CD4-positive, alpha-beta T cell (primary cell): ENCODE data around the gene BRINP2. TPM values are rescaled to one million over a fixed set of nuclear protein-coding genes. Genes with fewer than 3 reads are reported as not detected.

Experiments
- ATAC-seq: fragments of 200-7000 bp; cut with Tn5 transposase; one replicate; pipeline ENCODE4 v1.10.0; 2022; ENCODE audit warnings: mild to moderate bottlenecking; ENCODE audit not compliant: poor library complexity
- CTCF ChIA-PET: fragments of 350-600 bp; sonication (Branson Sonifier 250); formaldehyde crosslinking; loops from one replicate; lab custom pipeline; 2021; ENCODE audit warnings: antibody characterized with exemption, inconsistent platforms; lab: Charles Lee
- POLR2A ChIA-PET: fragments of 350-600 bp; sonication (Branson Sonifier 250); formaldehyde crosslinking; loops from one replicate; lab custom pipeline; 2021; ENCODE audit warnings: antibody characterized with exemption, inconsistent platforms; lab: Charles Lee
- DNase-seq, 14 experiments: peaks; one replicate each; pipeline ENCODE4 v3.0.0-alpha.2; 2013 to 2020; ENCODE audit warnings: mixed read lengths in 2 of 14
- H3K27ac ChIP-seq, 2 donors: one replicate each; pipeline versions ENCODE4 v1.5.1 to v1.7.0; 2013; ENCODE audit warnings: low read length in 2 of 2, low read depth in 1 of 2, mild to moderate bottlenecking in 1 of 2
- H3K27me3 ChIP-seq, 2 experiments: 1 replicate in 1 of 2; 2 replicates in 1 of 2; pipeline versions ENCODE4 v1.6.1 to v1.7.0; 2013; ENCODE audit warnings: low read length in 2 of 2, control low read depth in 1 of 2, mild to moderate bottlenecking in 1 of 2, moderate library complexity in 1 of 2; ENCODE audit not compliant: insufficient read depth in 2 of 2, control insufficient read depth in 1 of 2
- H3K36me3 ChIP-seq: one replicate; pipeline ENCODE4 v1.6.1; 2013; ENCODE audit warnings: low read length, control low read depth; ENCODE audit not compliant: insufficient read depth
- H3K4me1 ChIP-seq: one replicate; pipeline ENCODE4 v1.6.1; 2013; ENCODE audit warnings: low read length, control low read depth; ENCODE audit not compliant: insufficient read depth
- H3K4me3 ChIP-seq: one replicate; pipeline ENCODE4 v1.5.1; 2013; ENCODE audit warnings: mild to moderate bottlenecking, low read length, moderate library complexity
- H3K9me3 ChIP-seq, 2 experiments: 1 replicate in 1 of 2; 2 replicates in 1 of 2; pipeline versions ENCODE4 v1.6.1 to v1.7.0; 2013; ENCODE audit warnings: low read length in 2 of 2, mild to moderate bottlenecking in 2 of 2, control low read depth in 1 of 2, moderate library complexity in 1 of 2; ENCODE audit not compliant: control insufficient read depth in 1 of 2, insufficient read depth in 1 of 2
- H3K27ac Mint-ChIP-seq: one replicate; pipeline ENCODE4 v1.8.0; 2020; ENCODE audit warnings: mixed read lengths
- H3K27me3 Mint-ChIP-seq: one replicate; pipeline ENCODE4 v1.8.0; 2021; ENCODE audit warnings: mixed read lengths
- H3K36me3 Mint-ChIP-seq: one replicate; pipeline ENCODE4 v1.8.0; 2021; ENCODE audit warnings: low read depth, mixed read lengths
- H3K4me1 Mint-ChIP-seq: one replicate; pipeline ENCODE4 v1.8.0; 2021; ENCODE audit warnings: low read depth, mixed read lengths
- H3K4me3 Mint-ChIP-seq: one replicate; pipeline ENCODE4 v1.8.0; 2020; ENCODE audit warnings: mild to moderate bottlenecking, mixed read lengths
- H3K9me3 Mint-ChIP-seq: one replicate; pipeline ENCODE4 v1.8.0; 2020; ENCODE audit warnings: mixed read lengths
- intact Hi-C, 2 experiments: fragments of 100-400 bp; cut with DNase I in 1 of 2; cut with micrococcal nuclease in 1 of 2; formaldehyde crosslinking; loops; one replicate each; pipeline versions ENCODE4 v1.15.1 to v1.9.0; 2023 to 2025; cut with DNase I, micrococcal nuclease
- total RNA-seq, 174 experiments: library from RNA in 2 of 174; stranded (reverse) in 2 of 174; gene quantifications; one replicate each; pipeline ENCODE4 v1.2.3 and lab custom pipeline; 2021 to 2026
- TF ChIP-seq, protein P1 (sequence below): fragments of 200-600 bp; IDR thresholded peaks from one replicate; pipeline ENCODE4 v1.8.0; 2022; ENCODE audit warnings: antibody characterized with exemption, mild to moderate bottlenecking

Gene BRINP2
- total RNA-seq, 2 experiments from 2014 or later = not detected

DNA sequence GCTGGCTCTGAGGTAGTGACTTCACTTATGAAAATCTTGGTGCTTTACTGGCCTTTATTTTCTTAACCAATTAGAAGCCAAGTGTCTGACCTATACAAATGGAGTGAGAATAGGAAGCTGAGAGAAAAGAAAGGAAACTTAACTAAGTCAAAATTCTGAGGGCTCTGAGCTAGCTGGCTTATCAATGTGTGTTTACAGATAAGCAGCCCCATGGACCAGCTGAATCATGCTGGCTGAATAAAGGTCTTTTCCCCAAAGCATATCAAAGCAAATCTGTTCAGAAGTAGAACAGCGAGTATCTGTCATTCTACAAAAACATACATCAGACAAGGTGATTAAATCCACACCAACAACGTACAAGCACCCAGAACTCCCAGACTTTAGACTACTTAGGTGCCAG, 117.2 kb downstream of the BRINP2 start:
- no peaks in the 10 kb centered on the region for H3K36me3 ChIP-seq
- Mint-ChIP-seq H3K9me3 (peaks cover 2% of the 10 kb centered on the region), H3K4me1 (no peaks in the 10 kb centered on the region), H3K27ac (no peak overlapping the region), H3K27me3 (no peaks in the 10 kb centered on the region), H3K4me3 (no peak overlapping the region), H3K36me3 (no peaks in the 10 kb centered on the region)
- no peak overlapping the region for H3K4me3 ChIP-seq
- intact Hi-C loops = no loop called here
- POLR2A ChIA-PET = no interaction called here
- DNase-seq = no peak
- no peak for ATAC-seq
- H3K9me3 ChIP-seq = no peaks in the 10 kb centered on the region
- H3K27ac ChIP-seq = no peak overlapping the region
- TF ChIP-seq, protein P1, sequence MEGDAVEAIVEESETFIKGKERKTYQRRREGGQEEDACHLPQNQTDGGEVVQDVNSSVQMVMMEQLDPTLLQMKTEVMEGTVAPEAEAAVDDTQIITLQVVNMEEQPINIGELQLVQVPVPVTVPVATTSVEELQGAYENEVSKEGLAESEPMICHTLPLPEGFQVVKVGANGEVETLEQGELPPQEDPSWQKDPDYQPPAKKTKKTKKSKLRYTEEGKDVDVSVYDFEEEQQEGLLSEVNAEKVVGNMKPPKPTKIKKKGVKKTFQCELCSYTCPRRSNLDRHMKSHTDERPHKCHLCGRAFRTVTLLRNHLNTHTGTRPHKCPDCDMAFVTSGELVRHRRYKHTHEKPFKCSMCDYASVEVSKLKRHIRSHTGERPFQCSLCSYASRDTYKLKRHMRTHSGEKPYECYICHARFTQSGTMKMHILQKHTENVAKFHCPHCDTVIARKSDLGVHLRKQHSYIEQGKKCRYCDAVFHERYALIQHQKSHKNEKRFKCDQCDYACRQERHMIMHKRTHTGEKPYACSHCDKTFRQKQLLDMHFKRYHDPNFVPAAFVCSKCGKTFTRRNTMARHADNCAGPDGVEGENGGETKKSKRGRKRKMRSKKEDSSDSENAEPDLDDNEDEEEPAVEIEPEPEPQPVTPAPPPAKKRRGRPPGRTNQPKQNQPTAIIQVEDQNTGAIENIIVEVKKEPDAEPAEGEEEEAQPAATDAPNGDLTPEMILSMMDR = no peak
- H3K4me1 ChIP-seq = no peaks in the 10 kb centered on the region
- no peaks in the 10 kb centered on the region for H3K27me3 ChIP-seq
- CTCF ChIA-PET = no interaction called here

DNA sequence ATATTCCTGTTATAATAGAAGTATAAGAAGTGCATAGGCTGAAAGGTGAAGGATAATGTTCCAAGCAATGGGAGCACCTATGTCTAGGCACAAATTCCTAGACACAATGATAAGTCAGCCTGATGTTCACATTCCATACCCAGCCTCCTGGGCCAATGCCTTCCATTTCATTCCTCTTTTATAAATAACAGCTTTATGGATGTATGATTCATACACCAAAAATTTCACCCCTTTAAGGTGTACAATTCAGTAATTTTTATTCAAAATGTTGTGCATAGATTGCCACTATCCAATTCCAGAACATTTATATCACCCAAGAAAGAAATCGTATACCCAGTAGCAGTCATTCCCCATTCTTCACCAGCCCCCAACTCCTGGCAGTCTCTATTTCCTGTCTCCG, 118.8 kb downstream of the BRINP2 start:
- DNase-seq (no peak), ATAC-seq (no peak)
- Mint-ChIP-seq H3K9me3 (peaks cover 5% of the 10 kb centered on the region), H3K27me3 (no peaks in the 10 kb centered on the region), H3K36me3 (no peaks in the 10 kb centered on the region), H3K4me1 (no peaks in the 10 kb centered on the region), H3K27ac (no peak overlapping the region), H3K4me3 (no peak overlapping the region)
- Histone ChIP-seq H3K27ac (no peak overlapping the region), H3K36me3 (no peaks in the 10 kb centered on the region), H3K4me1 (no peaks in the 10 kb centered on the region), H3K4me3 (no peak overlapping the region), H3K27me3 (no peaks in the 10 kb centered on the region), H3K9me3 (no peaks in the 10 kb centered on the region)
- intact Hi-C loops = no loop called here
- ChIA-PET POLR2A (no interaction called here), CTCF (no interaction called here)
- TF ChIP-seq, protein P1 = no peak

DNA sequence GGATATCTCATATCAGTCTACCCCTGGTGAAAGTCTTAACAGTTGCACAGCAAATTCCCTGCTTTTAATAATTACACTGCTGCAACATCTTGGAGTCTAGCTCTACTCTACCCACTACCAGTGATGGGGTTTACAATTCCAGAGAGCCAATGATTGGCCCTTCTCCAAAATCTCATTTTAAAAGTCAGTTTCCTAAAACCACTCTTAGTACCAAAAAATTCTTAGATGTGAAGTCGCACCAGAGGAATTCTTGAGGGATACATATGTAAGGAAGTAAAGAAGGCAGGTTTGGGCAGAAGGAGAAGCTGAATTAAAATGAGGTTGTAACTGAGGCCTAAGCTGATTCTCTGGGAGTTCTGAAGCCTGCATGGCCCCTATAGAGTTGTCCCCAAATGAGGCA, 129.7 kb downstream of the BRINP2 start:
- CTCF ChIA-PET = no interaction called here
- intact Hi-C loops = no loop called here
- ATAC-seq = no peak

More for the DNA sequence above, 129.7 kb downstream of the BRINP2 start:
- H3K9me3 ChIP-seq = peaks cover 0 to 10% of the 10 kb centered on the region in 2 experiments
- Mint-ChIP-seq H3K4me3 (no peak overlapping the region), H3K9me3 (peaks cover 5% of the 10 kb centered on the region), H3K27ac (no peak overlapping the region), H3K4me1 (no peaks in the 10 kb centered on the region), H3K27me3 (no peaks in the 10 kb centered on the region), H3K36me3 (no peaks in the 10 kb centered on the region)
- no peaks in the 10 kb centered on the region for H3K27me3 ChIP-seq
- H3K4me3 ChIP-seq = no peak overlapping the region
- no peak for DNase-seq
- TF ChIP-seq, protein P1 = no peak
- no peaks in the 10 kb centered on the region for H3K4me1 ChIP-seq
- no peak overlapping the region for H3K27ac ChIP-seq
- H3K36me3 ChIP-seq = no peaks in the 10 kb centered on the region
- POLR2A ChIA-PET = no interaction called here
